Large intestine (tissue), 3 donors: ENCODE data around the gene FAXDC2. TPM values are rescaled to one million over a fixed set of nuclear protein-coding genes. Genes with fewer than 3 reads are reported as not detected.
A peak's percentile ranks its signal among the peaks of the same experiment; 100 is the strongest.

ENCODE experiments used
- DNase-seq, 2 donors: peaks; one replicate each; pipeline versions ENCODE4 v3.0.0 to v3.0.0-alpha.2; 2013
- H3K27ac ChIP-seq: one replicate; pipeline ENCODE4 v1.5.1; 2013; ENCODE audit warnings: low read length
- H3K27me3 ChIP-seq: 2 replicates; pipeline ENCODE4 v1.6.1; 2013; ENCODE audit warnings: low read length; ENCODE audit not compliant: control insufficient read depth, insufficient read depth
- H3K36me3 ChIP-seq: 2 replicates; pipeline ENCODE4 v1.6.1; 2013; ENCODE audit warnings: low read length; ENCODE audit not compliant: control insufficient read depth, insufficient read depth
- H3K4me1 ChIP-seq: one replicate; pipeline ENCODE4 v1.6.1; 2013; ENCODE audit warnings: low read length; ENCODE audit not compliant: control insufficient read depth, insufficient read depth
- H3K4me3 ChIP-seq: one replicate; pipeline ENCODE4 v1.5.1; 2013; ENCODE audit warnings: low read length
- H3K9me3 ChIP-seq: one replicate; pipeline ENCODE4 v1.6.1; 2013; ENCODE audit warnings: mild to moderate bottlenecking, low read depth, low read length, moderate library complexity; ENCODE audit not compliant: control insufficient read depth
- WGBS: methylation state at CpG from one replicate; pipeline ENCODE4 v1.1.5; 2013; ENCODE audit warnings: low lambda C conversion rate; ENCODE audit not compliant: insufficient coverage; 5-methylcytosine and 5-hydroxymethylcytosine counted together
- polyA plus RNA-seq: library from polyadenylated mRNA; unstranded; fragments of 120-200 nt; gene quantifications from one replicate; pipeline ENCODE4 v1.2.1, GENCODE V29; 2013

The FAXDC2 gene
- polyA plus RNA-seq, 1 donor, result 33.0 TPM

GRCh38 chr5:154862766-154863165 is 12.4 kb upstream of the FAXDC2 start:
- no peak for DNase-seq
- H3K27ac ChIP-seq, result no peak overlapping the region
- no CpG with 5 or more reads among the region's 2 CpGs for WGBS

GRCh38 chr5:154861946-154862345 is 11.5 kb upstream of the FAXDC2 start:
- Histone ChIP-seq H3K27ac (no peak overlapping the region), H3K4me3 (no peak overlapping the region), H3K27me3 (no peaks in the 10 kb centered on the region), H3K36me3 (peaks cover 31% of the 10 kb centered on the region), H3K9me3 (no peaks in the 10 kb centered on the region), H3K4me1 (peaks cover 6% of the 10 kb centered on the region)
- WGBS, result 76% methylated on average over 5 of the region's 8 CpGs
- DNase-seq, result no peak

More at GRCh38 chr5:154862766-154863165, 12.4 kb upstream of the FAXDC2 start:
- H3K9me3 ChIP-seq, result no peaks in the 10 kb centered on the region
- H3K4me1 ChIP-seq, result peaks cover 3% of the 10 kb centered on the region
- H3K36me3 ChIP-seq, result peaks cover 31% of the 10 kb centered on the region
- no peaks in the 10 kb centered on the region for H3K27me3 ChIP-seq
- H3K4me3 ChIP-seq, result no peak overlapping the region

- H3K36me3 ChIP-seq, result peaks cover 22% of the 10 kb centered on the region
- H3K4me3 ChIP-seq, result no peak overlapping the region
- no peak overlapping the region for H3K27ac ChIP-seq
- WGBS, result 82% methylated on average over 3 of the region's 4 CpGs
- peaks cover 6% of the 10 kb centered on the region for H3K4me1 ChIP-seq
- H3K9me3 ChIP-seq, result no peaks in the 10 kb centered on the region
- no peak for DNase-seq
- no peaks in the 10 kb centered on the region for H3K27me3 ChIP-seq
Measured at GRCh38 chr5:154860765-154861164, 10.4 kb upstream of the FAXDC2 start.

- no peaks in the 10 kb centered on the region for H3K9me3 ChIP-seq
- peaks cover 6% of the 10 kb centered on the region for H3K4me1 ChIP-seq
- peak overlapping the region; percentile 70 for H3K4me3 ChIP-seq
- H3K27me3 ChIP-seq, result no peaks in the 10 kb centered on the region
- DNase-seq, result peak in 1 of 2 donors; percentile 33
- no CpG with 5 or more reads among the region's 5 CpGs for whole genome bisulfite sequencing
- peaks cover 16% of the 10 kb centered on the region for H3K36me3 ChIP-seq
- H3K27ac ChIP-seq, result peak overlapping the region; percentile 95
Measured at GRCh38 chr5:154860123-154860522, 9.7 kb upstream of the FAXDC2 start.

- H3K4me3 ChIP-seq, result peak overlapping the region; percentile 70
- peak in 1 of 2 donors; percentile 68 for DNase-seq
Measured at GRCh38 chr5:154858972-154859871, 8.8 kb upstream of the FAXDC2 start.

GRCh38 chr5:154858297-154858971 is 8.0 kb upstream of the FAXDC2 start, which contains the start of gene CNOT8:
TSS of gene CNOT8 (plus strand) at chr5:154858627. CDS start at chr5:154863279, 4,652 bp downstream.
- no CpG with 5 or more reads among the region's 65 CpGs for WGBS
- H3K9me3 ChIP-seq, result no peaks in the 10 kb centered on the region
- peak within 1 kb of the TSS; percentile 95 for H3K27ac ChIP-seq
- peaks cover 6% of the 10 kb centered on the region for H3K4me1 ChIP-seq
- peaks cover 4% of the 10 kb centered on the region for H3K36me3 ChIP-seq
- H3K27me3 ChIP-seq, result no peaks in the 10 kb centered on the region
- peak within 1 kb of the TSS; percentile 70 for H3K4me3 ChIP-seq
- peak; percentile 96 to 98 for DNase-seq

More at GRCh38 chr5:154858972-154859871, 8.8 kb upstream of the FAXDC2 start:
- Histone ChIP-seq H3K9me3 (no peaks in the 10 kb centered on the region), H3K36me3 (peaks cover 10% of the 10 kb centered on the region), H3K27me3 (no peaks in the 10 kb centered on the region), H3K4me1 (peaks cover 6% of the 10 kb centered on the region), H3K27ac (peak overlapping the region; percentile 95)
- 0% methylated on average over 2 of the region's 26 CpGs for WGBS

GRCh38 chr5:154857530-154858296 is 7.3 kb upstream of the FAXDC2 start:
- H3K36me3 ChIP-seq, result no peaks in the 10 kb centered on the region
- DNase-seq, result peak; percentile 89 to 97
- H3K9me3 ChIP-seq, result no peaks in the 10 kb centered on the region
- no CpG with 5 or more reads among the region's 59 CpGs for WGBS
- H3K4me1 ChIP-seq, result peaks cover 6% of the 10 kb centered on the region
- peak overlapping the region; percentile 70 for H3K4me3 ChIP-seq
- H3K27me3 ChIP-seq, result no peaks in the 10 kb centered on the region
- H3K27ac ChIP-seq, result peak overlapping the region; percentile 95

GRCh38 chr5:154851351-154851750 is 948 bp upstream of the FAXDC2 start:
- Histone ChIP-seq H3K36me3 (no peaks in the 10 kb centered on the region), H3K9me3 (no peaks in the 10 kb centered on the region), H3K27me3 (no peaks in the 10 kb centered on the region), H3K4me3 (no peak overlapping the region), H3K4me1 (peaks cover 3% of the 10 kb centered on the region), H3K27ac (no peak overlapping the region)
- no CpG with 5 or more reads among the region's 3 CpGs for WGBS
- DNase-seq, result no peak

- peak overlapping the region; percentile 53 for H3K27ac ChIP-seq
- peak in 1 of 2 donors; percentile 50 for DNase-seq
- peaks cover 3% of the 10 kb centered on the region for H3K4me1 ChIP-seq
- no peaks in the 10 kb centered on the region for H3K9me3 ChIP-seq
- WGBS, result 20% methylated on average over 1 of the region's 2 CpGs
- no peaks in the 10 kb centered on the region for H3K27me3 ChIP-seq
- H3K36me3 ChIP-seq, result no peaks in the 10 kb centered on the region
- peak overlapping the region; percentile 39 for H3K4me3 ChIP-seq
Measured at GRCh38 chr5:154849791-154850201, 607 bp downstream of the FAXDC2 start.
